Measurements from ENCODE around the gene KCNAB1.
"Not testable (repeated sequence)": the region's sequence is repeated elsewhere in the genome, so short reads cannot be mapped to it uniquely, and the experiment has no call there.

Gene KCNAB1

DNA sequence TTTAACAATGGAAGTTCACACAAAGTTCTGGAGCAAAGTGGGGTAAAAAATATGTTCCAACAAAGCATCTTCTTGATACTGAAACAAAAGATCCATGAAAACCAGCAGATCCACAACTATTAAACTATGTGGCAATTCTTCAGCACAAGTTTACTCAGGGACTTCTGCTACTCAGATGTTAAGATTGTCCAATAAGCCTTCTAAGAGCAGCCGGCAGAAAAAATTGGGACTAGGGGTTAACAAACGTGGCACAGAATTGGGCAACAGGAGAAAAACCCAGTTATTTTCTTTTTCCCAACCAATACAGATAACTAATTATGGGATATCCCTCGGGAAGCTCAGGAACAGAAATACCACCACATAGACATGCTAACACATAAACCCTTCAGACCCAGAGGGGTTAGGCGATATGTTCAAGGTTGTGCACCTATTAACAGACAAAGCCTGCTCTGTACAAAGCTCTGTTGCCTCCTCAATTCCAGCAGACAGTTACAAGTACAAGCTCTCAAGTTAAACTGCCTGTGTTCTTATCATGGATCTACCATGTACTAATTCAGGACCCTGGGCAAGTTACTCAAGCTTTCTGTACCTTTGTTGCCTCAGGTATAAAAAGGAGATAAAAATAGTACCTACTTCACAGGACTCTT, 427.8 kb downstream of the KCNAB1 start:
- DNase-seq: no peak

DNA sequence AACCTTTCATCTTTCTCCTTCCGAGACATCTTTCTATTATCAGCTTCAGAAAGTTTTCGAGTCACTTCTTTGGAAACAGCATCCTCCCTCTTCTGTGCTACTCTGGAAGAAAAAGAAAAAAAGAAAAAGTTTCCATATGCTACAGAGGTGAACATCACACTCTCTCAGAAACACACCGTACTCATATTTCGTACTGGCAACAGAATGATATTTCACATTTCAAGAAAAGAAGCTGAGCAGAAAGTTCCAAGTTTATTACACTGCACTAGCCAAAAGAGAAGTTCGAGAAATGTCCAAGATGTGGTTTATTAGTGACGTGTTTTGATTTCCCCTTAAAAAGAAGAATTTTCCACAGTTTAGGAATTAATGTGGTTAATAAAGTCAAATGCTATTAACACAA, 428.5 kb downstream of the KCNAB1 start:
- DNase-seq: no peak

DNA sequence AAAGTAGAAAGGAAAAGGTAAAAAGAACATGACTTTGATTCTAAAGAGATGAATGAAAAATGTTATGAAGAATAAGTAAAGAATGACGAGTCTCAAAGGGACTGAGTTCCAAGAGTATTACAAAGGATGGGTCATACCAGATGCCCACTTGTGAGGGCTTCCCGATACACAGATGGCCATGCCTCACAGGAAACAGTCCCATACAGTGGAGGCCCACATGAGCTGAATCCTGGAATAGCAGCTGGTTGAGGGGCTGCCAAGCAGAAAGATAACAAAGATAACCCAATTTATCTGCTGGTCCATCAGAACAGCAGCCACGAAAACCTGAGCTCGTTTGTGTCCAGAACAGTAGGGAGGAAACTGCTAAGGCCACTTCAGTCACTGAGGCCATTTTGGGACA, 430.9 kb downstream of the KCNAB1 start:
- no peak for DNase-seq

DNA sequence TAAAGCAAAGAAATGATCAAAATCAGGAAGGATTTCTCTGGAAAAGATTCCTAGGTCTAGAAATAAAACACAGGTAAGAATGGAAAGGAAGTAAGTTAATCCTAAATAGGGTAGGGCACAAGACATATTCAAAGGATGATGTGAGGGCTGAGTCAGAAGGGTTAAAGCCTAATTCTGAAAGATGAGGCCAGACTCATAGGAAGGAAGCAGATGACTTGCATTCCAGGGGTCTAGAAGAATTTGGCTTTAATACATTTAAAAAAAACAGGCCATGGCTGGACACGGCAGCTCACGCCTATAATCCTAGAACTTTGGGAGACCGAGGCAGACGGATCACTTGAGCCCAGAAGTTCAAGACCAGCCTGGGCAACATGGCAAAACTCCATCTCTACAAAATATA, 431.4 kb downstream of the KCNAB1 start:
- no peak for DNase-seq

DNA sequence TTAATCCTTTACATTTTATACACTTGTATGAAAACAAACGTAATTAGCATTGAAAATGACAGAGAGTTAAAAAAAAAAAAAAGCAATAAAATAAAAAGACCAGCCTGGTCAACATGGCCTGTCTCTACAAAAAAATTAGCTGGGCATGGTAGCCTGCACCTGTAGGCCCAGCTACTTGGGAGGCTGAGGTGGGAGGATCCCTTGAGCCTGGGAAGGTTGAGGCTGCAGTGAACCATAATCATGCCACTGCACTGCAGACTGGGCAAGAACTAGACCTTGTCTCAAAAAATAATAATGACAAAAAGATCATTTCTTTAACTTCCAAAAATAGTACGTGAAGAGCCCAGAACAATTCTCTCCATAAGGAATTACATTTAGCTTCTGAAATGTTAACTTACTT, 432.6 kb downstream of the KCNAB1 start:
- DNase-seq: no peak

DNA sequence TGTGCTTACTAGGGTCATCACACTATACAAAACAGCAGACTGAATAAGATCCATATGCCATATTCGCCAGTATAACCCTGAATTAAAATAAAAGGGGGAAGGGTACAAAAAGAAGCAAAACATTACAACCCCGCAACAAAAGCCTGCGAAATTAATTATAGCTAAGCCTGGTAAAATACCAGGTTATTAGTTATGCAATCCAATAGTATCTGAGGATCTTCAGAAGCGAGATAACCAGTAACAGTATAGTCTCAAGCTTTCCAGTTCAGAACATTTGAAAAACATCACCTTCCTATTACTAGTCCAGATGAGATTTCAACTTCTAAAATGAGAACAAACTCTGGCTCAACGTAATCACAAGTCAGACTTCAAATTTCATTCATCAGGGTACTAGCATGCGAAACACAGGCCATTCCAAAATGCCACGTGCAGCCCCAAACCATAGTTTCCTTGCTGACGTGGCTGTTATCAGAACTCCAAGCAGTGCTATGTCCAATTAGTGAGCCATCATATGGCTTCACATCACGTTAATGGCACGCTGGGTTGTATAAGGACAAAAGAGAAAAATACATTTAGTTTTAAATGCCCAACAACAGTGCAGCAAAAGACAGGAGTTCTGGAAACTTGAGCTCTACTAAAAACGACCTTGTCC, 433.5 kb downstream of the KCNAB1 start:
- peak in 1 of 2 donors; percentile 6 for DNase-seq

DNA sequence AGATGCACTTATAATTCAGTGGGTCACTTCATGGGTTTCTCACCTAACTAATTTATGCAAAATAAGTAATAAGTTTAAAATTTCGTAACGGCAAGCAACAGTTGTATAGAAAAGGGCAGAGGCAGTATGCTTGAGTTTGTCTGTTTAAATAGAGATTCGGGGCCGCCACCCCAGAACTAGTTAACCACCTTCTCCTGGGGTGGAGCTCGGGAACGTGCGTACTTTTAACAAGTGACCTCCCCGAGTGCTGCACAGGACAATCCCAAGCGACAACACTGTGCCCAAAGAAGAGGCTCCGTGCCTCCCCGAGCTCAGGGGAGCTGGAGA, 434.1 kb downstream of the KCNAB1 start:
- no peak for DNase-seq

DNA sequence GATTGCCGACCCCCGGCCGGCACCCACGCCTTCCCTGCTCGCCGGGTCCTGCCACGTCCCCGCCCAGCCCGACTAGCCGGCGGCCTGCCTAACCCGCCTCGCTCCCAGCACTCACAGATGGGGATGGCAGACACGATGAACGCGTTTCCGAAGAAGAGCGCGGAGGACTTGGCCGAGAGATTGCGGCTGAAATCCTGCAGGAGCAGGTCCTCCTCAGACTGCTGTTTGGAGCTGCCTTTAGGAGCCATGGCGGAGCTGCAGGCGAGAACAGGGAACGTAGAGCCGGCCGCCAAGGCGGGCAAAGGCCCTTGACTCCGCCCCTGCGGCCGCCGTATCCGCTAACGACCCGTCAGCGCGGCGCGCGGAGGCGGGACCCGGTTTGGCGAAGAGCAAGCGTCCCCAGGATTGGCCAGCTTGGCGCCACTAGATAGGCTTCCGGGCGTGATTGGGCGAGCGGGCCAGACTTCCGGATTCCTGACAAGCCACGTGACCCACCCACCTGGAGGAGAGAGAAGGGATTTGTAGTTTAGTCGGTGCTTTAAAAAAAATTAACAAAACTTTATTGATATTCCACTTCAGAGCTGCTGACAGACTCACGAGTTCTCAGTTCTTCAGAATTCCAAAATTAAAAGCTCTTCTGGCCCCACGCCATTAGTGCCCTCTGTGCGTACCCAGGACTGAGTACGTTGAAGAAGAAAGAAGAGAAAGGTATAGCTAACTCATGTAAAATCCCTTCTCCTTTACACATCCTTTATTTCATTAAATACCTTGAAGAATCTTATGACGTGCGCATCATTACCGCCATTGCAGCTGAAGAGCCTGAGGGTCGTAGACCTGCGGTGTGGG, 434.7 kb downstream of the KCNAB1 start, which contains the start of gene SSR3:
Gene SSR3 (minus strand): TSS at position 276 of the 846 bp plus-strand sequence. CDS start 28 bp downstream, at position 248.
- DNase-seq: peak; percentile 99

DNA sequence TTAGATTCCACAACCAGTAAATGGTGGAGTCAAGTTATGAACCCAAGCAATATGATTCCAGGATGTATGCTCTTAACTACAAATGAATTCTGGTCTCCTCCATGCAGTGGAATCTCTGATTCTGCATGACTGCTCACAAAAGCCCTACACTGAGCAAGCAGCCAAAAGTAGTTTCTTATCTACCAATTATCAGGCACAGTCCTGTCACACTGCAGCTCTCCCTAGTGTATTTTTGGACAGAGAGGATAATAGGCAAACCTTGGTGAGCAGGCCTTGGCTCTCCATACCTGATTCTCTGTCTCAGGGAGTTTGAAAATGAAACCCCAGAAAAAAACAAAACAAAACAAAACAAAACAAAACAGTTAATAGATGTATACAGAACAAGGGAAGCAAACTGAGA, 438.0 kb downstream of the KCNAB1 start:
- no peak for DNase-seq

DNA sequence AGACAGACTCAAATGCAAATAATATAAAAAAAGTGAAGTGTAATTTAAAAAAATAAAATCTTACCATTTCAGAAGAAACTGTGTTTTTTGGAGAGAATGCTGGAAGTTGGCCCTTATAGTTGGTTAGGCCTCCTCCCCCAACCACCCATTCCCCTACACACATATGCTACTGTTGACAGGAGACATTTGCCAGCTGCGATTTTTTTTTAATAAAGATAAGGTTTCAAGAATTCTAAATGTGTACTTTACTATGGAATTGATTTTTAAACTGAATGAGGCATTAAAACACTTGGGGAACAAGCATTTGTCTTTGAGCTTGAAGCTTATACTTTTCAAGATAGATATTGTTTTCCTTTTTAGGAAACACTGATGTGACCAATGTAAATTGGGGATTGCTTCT, 438.9 kb downstream of the KCNAB1 start:
- DNase-seq: no peak

DNA sequence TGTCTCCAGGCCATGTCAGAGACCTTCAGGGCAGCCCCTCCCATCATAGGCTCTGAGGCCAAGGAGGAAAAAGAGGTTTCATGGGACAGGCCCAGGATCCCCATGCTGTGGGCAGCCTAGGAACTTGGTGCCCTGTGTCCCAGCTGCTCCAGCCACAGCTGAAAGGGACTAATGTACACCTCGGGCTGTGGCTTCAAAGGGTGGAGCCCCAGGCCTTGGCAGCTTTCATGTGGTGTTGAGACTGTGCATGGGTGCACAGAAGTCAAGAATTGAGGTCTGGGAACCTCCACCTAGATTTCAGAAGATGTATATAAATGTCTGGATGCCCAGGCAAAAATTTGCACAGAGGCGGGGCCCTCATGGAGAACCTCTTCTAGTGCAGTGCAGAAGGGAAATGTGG, 441.2 kb downstream of the KCNAB1 start:
- no peak for DNase-seq

DNA sequence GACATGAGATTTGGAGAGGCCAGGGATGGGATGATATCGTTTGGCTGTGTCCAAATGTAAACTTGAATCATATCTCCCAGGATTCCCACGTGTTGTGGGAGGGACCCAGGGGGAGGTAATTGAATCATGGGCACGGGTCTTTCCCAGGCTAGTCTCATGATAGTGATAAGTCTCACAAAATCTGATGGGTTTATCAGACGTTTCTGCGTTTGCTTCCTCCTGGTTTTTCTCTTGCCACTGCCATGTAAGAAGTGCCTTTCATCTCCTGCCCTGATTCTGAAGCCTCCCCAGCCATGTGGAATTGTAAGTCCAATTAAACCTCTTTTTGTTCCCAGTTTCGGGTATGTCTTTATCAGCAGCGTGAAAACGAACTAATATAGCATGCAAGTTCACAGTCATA, 442.1 kb downstream of the KCNAB1 start:
- DNase-seq: not testable (repeated sequence)

DNA sequence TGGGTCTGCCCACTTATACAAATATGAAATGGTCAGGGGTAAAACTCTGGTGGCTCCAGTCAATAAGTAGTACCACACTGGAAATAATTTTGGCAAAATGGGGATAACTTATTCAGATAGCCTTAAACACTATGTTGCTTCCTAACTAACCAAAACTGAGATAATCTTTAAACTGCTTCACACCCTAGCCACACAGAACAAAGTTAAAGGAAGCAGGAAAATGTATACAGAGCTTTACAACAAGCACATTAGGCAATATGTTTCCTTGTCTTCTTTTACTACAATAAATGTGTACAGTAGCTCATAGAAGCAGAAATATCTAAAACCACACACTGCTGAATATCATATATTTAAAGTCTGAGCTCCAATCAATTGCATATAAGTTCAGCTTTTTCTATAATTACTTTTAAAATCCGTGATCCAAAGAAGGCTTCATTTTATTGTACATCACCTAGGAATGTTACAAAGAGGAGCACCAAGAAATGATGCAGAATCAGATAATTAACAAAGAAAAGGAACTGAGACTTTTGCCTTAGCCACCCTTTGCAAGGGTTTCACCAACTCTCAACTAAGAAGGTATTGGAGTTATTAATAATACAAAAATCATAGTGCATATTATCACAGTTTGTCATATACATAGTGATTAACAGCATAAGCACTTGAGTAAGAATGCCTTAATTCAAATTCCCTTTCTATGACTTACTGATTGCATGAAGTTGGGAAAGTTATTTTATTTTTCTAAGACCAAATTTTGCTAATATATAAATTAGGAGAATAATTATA, 443.7 kb downstream of the KCNAB1 start:
- DNase-seq: no peak

DNA sequence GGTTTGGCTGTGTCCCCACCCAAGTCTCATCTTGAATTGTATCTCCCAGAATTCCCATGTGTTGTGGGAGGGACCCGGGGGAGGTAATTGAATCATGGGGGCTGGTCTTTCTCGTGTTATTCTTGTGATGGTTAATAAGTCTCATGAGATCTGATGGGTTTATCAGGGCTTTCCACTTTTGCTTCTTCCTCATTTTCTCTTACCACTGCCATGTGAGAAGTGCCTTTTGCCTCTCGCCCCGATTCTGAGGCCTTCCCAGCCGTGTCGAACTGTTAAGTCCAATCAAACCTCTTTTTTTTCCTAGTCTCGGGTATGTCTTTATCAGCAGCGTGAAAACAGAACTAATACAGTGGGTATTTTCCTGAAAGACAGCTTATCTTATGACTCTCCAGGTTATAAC, 448.6 kb downstream of the KCNAB1 start:
- DNase-seq: not testable (repeated sequence)

DNA sequence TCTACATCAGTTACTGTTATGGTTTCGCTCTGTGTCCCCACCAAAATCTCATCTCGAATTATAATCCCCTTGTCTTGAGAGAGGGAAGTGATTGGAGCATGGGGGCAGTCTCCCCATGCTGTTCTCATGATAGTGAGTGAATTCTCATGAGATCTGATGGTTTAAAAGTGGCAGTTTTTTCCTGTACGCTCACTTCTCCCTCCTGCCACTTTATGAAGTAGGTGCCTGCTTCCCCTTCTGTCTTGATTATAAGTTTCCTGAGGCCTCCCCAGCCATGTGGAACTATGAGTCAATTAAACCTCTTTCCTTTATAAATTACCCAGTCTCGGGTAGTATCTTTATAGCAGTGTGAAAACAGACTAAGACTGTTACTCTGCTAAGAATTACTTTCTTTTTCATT, 449.5 kb downstream of the KCNAB1 start:
- not testable (repeated sequence) for DNase-seq

DNA sequence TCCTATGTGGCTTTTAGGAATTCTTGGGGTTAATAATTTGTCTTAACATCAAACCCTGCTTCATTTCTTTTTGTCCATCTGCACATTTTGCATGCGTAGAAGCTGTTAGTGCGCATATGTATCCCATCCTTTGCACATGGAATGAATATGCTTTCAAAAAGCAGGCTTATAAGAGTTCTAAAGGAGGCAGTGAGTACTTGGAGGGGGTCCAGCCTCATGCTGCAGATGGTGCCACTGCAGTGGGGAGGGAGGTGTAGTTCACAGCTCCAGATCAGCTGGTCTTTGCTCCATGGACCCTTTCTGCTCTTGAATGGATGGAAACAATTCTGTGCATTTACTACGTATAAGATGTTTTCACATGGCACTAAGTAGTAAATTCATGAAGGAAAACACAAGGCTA, 455.3 kb downstream of the KCNAB1 start:
- DNase-seq: no peak

DNA sequence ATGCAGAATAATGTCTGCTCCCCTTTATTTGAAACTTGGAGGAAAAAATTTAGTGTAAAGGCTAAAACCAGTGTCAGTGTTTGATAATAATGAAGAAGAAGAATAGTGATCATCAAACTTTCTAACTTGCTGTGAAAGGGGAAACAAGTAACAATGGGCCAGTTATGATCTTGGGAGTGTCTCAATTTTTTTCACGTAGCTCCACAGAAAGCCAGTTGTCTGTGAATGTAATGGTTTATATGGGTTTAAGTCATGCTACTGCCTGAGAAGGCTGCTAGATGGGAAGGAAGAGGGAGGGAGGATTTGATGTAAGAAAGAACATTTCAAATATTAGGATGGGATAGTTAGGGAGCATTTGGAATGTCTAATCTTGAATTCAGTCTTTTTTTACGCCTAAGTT, 455.7 kb downstream of the KCNAB1 start:
- DNase-seq: no peak

DNA sequence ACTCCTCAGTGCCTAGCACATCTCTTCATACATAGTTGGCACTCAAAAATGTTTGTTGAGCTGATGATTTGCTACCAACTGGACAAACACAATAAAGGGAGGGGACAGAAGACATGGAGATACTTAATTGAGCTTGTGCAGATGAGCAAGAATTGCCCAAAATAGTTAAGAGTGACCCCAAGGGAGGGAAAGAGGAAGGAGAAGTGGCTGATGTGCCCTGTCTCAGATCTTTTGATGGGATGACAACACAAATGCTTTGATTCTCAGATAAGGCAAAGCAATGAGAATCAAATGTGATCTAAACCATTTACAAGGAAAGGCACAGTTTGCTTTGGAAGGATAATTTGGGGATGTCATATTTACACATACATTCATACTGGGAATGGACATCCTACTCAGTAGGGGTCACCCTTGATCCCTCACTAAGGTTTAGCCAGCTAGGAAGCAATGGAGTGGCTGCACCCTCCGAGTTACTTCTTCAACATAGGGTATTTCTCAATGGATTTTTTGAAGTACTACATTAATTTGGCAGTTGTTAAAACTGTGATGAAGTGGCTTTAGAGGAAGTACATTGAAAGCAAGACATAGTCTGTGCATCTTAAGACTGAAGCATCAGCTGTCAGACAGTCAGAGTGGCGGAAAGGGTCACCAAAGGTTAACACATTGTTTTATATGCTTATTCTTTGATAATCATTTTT, 456.4 kb downstream of the KCNAB1 start:
- no peak for DNase-seq

DNA sequence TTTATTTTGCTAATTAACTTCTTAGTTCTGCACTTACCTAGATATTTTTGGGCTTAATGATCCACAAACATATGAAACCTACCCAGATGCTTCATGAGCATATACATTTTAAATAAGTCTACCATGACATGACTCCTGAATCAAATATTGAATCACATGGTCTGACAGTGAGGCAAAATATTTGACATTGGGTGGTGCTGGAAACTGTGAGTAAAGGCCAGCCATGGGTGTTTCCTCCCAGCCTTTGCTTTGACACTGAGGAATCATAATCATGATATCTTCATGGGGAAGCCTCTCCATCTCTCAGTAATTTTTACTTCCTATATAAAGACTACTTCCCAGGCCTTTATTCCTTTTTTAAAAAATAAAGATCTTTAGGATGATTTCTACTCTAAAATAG, 457.4 kb downstream of the KCNAB1 start:
- no peak for DNase-seq

DNA sequence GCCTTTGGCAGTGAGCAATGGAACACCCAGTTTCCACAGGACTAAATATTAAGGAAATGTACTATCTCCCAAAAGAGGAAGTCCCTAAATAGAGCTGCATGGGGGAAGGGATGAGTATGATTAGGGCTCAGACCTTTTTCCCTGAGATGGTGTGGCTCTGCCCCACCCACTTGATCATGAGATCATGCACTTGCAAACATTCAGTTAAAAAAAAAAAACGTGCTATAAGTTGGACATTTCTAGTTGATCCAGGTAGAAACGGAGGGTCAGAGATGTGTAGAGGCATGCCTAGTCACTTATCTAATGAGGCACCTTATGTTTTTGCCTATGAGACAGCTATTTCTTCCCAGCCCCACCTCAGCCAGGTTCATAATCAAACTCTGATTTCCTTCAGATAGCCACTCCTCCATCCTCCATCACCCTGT, 459.1 kb downstream of the KCNAB1 start:
- peak in 1 of 2 donors; percentile 11 for DNase-seq

DNA sequence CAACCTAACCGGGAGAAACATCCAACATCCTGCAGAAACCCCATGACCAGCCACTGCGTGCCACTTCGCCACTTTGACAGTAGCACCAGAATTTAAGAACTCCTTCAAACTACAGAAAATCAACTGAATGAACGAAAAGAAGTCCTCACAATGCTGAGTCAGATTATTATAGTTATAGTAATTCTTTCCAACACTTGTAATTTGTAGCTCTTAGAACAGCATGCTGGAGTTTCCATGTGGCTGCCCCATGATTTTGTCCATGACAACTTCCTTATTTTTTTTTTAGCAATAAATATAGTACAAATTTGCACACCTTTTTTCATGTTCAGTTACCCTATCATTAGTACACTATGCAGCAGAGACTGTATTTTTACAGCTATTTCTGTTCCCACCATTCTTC, 460.7 kb downstream of the KCNAB1 start:
- DNase-seq: no peak

DNA sequence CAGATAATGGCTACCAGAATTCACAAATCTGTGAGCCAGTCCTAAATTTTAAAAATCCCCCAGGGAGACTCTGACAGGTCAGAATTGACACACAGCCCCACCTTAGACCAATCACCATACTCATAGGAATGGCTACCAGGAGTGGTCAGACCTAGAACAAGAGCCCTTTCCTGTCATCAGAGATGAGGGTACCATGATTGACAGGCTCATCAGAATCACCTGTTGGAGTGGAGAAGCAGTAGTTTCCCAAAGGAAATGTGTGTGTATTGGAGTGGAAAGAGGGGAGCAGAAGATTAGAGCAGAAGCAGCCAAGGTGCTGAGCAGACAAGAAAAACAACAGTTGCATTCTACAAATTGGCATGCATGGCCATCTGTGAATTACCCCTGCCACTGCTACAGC, 461.6 kb downstream of the KCNAB1 start:
- no peak for DNase-seq
